HG03460 (cell line): ENCODE measurements around the gene TMEM106B.

ENCODE experiments used
- ATAC-seq: cut with Tn5 transposase; IDR thresholded peaks from one replicate; pipeline ENCODE4 v1.9.1; 2021; ENCODE audit not compliant: unreplicated experiment

TMEM106B gene

GRCh38 chr7:12226756-12227155, 15.7 kb downstream of the TMEM106B start:
- no peak for ATAC-seq

DNA sequence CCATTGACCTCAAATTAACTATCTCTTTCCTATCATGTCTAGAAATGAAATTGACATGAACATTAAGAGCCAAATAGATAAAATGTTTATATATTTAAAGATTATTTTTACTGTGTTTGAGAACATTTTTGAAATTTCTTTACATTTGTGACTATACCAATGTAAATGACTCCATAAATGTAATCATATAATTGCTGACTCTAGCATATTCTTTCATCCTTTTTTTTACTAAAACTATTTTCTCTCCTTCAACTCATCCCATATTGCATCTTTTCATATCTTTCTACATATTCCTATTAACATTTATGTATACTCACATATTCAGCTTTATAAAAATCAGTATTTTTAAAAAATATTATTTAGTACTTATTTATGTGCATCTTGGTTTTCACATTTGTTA, 16.9 kb downstream of the TMEM106B start:
- ATAC-seq, result no peak

GRCh38 chr7:12229046-12229445, 18.0 kb downstream of the TMEM106B start:
- no peak for ATAC-seq

DNA sequence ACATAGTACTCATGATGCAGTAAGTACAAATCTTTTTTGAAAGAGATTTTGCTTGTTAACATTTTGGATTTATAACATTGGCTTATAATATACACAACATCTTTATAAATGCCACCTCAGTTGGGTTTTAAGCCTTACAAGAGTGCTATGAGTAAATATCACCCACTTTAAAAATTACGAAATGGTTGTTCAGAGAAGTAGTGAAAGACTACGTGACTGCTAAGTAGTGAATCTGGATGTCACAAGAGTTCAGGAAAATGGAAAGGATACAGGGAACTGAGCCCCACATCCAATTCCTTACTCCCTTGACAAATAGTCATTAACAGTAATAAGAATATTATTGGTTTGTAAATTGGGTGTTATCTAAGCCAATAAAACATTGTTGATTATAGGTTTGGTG, 20.0 kb downstream of the TMEM106B start:
- no peak for ATAC-seq

GRCh38 chr7:12233175-12233574, 22.1 kb downstream of the TMEM106B start:
- no peak for ATAC-seq

GRCh38 chr7:12234334-12234865, 23.3 kb downstream of the TMEM106B start:
- no peak for ATAC-seq

DNA sequence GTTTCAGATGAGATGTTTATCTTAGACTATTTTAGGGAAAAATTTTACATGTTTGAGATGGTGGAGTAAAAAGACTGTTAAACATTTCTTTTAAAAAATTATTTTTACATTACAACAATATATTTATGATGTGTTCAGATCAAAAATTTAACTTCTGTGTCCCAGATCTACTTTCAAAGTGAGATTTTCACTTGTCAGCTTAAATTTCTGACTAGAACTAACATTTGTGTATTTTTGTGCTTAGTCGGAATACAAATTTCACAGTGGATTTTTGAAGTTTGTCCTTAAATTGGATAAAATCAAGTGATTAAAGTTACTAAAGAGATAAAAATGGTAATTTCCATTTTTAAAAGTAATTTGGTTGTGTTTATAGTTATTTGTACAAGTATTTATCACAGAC, 24.9 kb downstream of the TMEM106B start:
- ATAC-seq, result no peak

- ATAC-seq, result no peak
Observed at GRCh38 chr7:12237007-12237406, 25.9 kb downstream of the TMEM106B start.

- no peak for ATAC-seq
Observed at GRCh38 chr7:12239806-12240205, 28.7 kb downstream of the TMEM106B start.

GRCh38 chr7:12244129-12244528, 33.0 kb downstream of the TMEM106B start:
- ATAC-seq, result no peak

DNA sequence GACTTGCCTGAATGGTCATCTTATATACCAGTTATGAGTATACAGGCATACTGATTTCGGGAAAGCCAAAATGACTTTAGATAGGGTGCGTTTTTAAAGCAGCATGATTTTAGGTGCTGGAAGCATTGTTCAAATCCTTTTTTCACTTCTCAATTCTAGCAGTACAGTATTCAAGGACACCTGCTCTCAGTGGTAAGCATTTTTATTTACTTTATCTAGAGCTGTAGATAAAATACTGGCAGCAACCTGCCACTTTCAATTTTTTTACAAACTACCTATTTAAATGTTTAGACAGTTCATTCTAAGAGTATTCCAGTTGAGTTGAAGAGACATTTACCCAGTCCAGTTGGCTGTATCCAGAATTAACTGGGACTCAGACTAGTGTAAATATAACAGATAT, 33.6 kb downstream of the TMEM106B start:
- no peak for ATAC-seq

- ATAC-seq, result no peak
Observed at GRCh38 chr7:12249706-12250105, 38.6 kb downstream of the TMEM106B start.

DNA sequence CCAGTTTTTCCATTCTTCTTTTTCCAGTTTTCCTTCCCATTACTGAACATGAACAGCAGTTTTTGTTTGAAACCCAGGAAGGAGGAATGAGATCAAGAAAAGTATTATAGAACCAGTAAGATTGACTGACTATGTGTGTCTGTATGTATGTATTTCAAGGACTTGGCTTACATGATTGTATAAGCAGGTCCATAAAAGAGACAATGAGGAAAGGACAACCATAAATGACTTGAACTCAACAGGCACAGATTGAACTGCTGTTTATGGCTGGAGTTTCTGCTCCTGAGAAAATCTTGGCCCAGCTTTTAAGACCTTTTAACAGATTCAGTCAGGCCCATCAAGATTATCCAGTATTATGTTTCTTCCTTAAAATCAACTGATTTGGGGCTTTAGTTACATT, 39.1 kb downstream of the TMEM106B start:
- no peak for ATAC-seq

- ATAC-seq, result no peak
Observed at GRCh38 chr7:12256090-12256489, 45.0 kb downstream of the TMEM106B start.

DNA sequence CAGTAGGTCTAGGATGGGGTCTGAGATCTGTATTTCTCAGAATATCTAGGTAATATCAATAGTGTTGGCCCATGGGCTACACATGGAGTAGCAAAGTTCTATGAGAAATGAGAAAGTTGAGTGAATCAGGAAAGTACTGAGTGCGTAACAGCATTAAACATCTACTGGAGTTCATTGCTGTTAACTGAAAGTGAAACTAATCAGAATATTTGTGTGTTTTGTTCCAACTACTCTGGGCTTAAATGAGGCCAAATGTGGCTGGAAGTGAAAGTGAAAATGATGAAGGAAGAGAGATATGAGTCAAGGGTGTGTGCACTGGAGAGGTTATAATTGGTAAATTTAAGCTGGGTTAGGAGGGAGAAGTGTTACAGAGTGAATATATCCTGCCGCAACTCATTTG, 46.5 kb downstream of the TMEM106B start:
- peak; percentile 100 for ATAC-seq

- ATAC-seq, result no peak
Observed at GRCh38 chr7:12258074-12258473, 47.0 kb downstream of the TMEM106B start.

DNA sequence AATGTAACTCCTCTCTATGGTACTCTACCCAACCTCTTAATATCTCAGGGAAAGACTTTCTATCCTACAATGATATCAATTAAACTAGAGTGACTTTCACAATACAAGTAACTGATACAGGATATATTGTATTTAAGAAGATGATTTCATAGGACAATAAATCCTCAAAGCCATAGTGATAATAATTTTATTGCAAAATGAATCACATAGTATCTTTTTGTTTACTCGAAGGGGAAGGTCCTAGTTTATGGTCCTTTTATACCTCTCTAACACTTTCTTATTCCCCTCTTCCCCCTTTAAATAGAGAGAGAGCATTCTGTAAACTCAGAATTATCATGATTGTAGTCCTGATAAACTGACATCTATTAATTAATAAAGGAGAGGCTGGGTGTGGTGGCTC, 56.4 kb downstream of the TMEM106B start:
- ATAC-seq, result no peak

GRCh38 chr7:12269100-12269895, 58.2 kb downstream of the TMEM106B start:
- ATAC-seq, result no peak

DNA sequence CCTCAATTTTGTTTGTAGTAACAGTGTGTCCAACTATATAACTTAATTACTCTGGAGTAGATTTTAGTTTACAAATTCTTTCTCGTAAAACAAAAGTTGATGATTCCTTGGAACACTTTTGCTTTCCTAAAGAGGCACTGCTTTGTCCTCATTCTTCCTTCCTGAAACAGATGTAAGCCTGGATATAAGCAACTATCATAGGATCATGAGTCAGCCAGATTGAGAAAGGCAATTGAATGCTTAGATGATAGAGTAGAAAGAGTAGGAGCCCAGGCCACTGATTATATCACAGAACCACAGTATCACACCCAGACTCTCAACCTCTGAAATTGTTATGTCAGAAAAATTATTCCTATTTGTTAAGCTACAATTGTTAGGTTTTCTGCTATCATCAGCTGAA, 69.9 kb downstream of the TMEM106B start:
- no peak for ATAC-seq

GRCh38 chr7:12287901-12288300, 76.8 kb downstream of the TMEM106B start:
- ATAC-seq, result no peak

- ATAC-seq, result no peak
Observed at GRCh38 chr7:12289996-12290395, 78.9 kb downstream of the TMEM106B start.

DNA sequence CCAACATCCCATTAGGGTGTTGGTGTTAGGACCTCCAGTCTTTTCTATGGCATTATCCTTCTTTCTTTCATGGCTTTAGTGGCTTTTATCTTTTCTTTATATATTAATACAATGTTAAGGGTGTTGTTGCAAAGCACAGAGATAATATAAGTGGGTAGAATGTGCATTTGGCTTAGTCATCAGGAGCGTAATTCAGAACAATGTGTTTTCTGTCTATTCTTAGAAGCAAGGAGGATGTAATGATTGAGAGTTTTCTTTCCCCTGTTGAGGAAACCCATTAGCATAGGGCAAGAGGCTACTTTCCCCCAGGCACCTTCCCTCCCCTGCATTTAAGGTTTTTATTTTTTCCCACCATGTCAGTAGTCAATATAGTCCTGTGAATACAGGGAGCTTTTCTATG, 79.7 kb downstream of the TMEM106B start:
- ATAC-seq, result no peak

DNA sequence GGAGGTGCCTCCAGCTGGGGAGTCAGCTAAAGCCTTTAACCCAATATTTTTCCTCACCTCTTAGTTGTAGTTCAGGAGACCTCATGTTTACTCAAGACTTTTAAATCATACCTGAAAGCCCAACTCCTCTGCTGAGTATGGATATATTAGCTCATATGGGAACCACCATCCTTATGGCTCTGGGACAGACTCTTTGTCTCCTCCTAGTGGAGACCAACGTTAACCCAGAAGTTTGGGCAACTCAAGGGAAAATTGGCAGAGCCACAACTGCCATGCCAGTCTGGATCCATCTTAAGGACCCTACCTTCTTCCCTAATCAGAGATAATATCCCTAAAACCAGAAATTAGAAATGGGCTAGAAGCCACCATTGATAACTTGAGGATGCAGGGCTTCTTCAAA, 80.8 kb downstream of the TMEM106B start:
- ATAC-seq, result no peak
